DOHH2 (cell line): ENCODE results near the gene IL22RA1.

Experiments
- CTCF ChIP-seq: fragments of 200-600 bp; sonication (generic); IDR thresholded peaks from one replicate; pipeline ENCODE4 v1.5.1; 2014; ENCODE audit warnings: antibody characterized with exemption, mild to moderate bottlenecking, low read depth, low read length; ENCODE audit not compliant: poor library complexity, severe bottlenecking
- EZH2phosphoT487 ChIP-seq: fragments of 200-600 bp; sonication (generic); IDR thresholded peaks from 2 replicates; pipeline ENCODE4 v1.6.1; 2017; ENCODE audit warnings: borderline replicate concordance, mild to moderate bottlenecking, antibody characterized with exemption, low read length, moderate library complexity, mixed read lengths

GRCh38 chr1:24156542-24157260 lies 13.8 kb upstream of the IL22RA1 start:
- TF ChIP-seq CTCF (no peak), EZH2phosphoT487 (no peak)
